HepG2 (cell line): ENCODE results near the gene PRRC2A. TPM values are rescaled to one million over a fixed set of nuclear protein-coding genes. Genes with fewer than 3 reads are reported as not detected.
A peak's percentile ranks its signal among the peaks of the same experiment; 100 is the strongest.

ENCODE experiments used
- BHLHE40 ChIP-seq: IDR thresholded peaks from 2 replicates; pipeline ENCODE4 v1.6.1; 2011; ENCODE audit warnings: low read length, improper control_type of control experiment
- CBFB ChIP-seq: sonication (generic); formaldehyde crosslinking; IDR thresholded peaks from 2 replicates; pipeline ENCODE4 v1.4.0; 2020; ENCODE audit warnings: missing genetic modification reagents
- CHD2 ChIP-seq: IDR thresholded peaks from 2 replicates; pipeline ENCODE4 v1.6.1; 2011; ENCODE audit warnings: low read depth, low read length, improper control_type of control experiment
- EHMT2 ChIP-seq: fragments of 200-600 bp; sonication (generic); IDR thresholded peaks from 2 replicates; pipeline ENCODE4 v1.7.0; 2017; ENCODE audit warnings: antibody characterized with exemption, low read depth, low read length, borderline replicate concordance
- ELF4 ChIP-seq: sonication (generic); formaldehyde crosslinking; IDR thresholded peaks from 2 replicates; pipeline ENCODE4 v1.5.0; 2020; ENCODE audit warnings: missing genetic modification reagents, mild to moderate bottlenecking, moderate library complexity, borderline replicate concordance
- EZH2 ChIP-seq: conservative IDR thresholded peaks from 2 replicates; pipeline ENCODE4 v1.6.1; 2012; ENCODE audit warnings: mild to moderate bottlenecking, low read depth, low read length, moderate library complexity
- FOXK2 ChIP-seq: fragments of 450-650 bp; IDR thresholded peaks from 2 replicates; pipeline ENCODE4 v1.6.1; 2016
- GFI1 ChIP-seq: sonication (generic); formaldehyde crosslinking; IDR thresholded peaks from 2 replicates; pipeline ENCODE4 v1.5.0; 2020; ENCODE audit warnings: missing genetic modification reagents, mild to moderate bottlenecking, borderline replicate concordance
- HNRNPK ChIP-seq: fragments of 200-400 bp; formaldehyde crosslinking; IDR thresholded peaks from 2 replicates; pipeline ENCODE4 v1.6.1; 2018; ENCODE audit warnings: low read length, low read depth, moderate library complexity, mild to moderate bottlenecking; ENCODE audit not compliant: poor library complexity, severe bottlenecking
- MAFF ChIP-seq: IDR thresholded peaks from 2 replicates; pipeline ENCODE4 v1.6.1; 2011; ENCODE audit warnings: low read depth, low read length, improper control_type of control experiment
- NCOA2 ChIP-seq: sonication (generic); formaldehyde crosslinking; IDR thresholded peaks from 2 replicates; pipeline ENCODE4 v1.8.0; 2022; ENCODE audit warnings: inconsistent platforms
- NCOA5 ChIP-seq: sonication (generic); formaldehyde crosslinking; IDR thresholded peaks from 2 replicates; pipeline ENCODE4 v1.4.0; 2020; ENCODE audit warnings: missing genetic modification reagents
- ONECUT2 ChIP-seq: sonication (generic); formaldehyde crosslinking; IDR thresholded peaks from 2 replicates; pipeline ENCODE4 v1.4.0; 2020; ENCODE audit warnings: missing genetic modification reagents
- PAWR ChIP-seq: sonication (generic); formaldehyde crosslinking; IDR thresholded peaks from 2 replicates; pipeline ENCODE4 v1.4.0; 2020; ENCODE audit warnings: missing genetic modification reagents, mild to moderate bottlenecking, borderline replicate concordance
- SAFB2 ChIP-seq: sonication (generic); formaldehyde crosslinking; IDR thresholded peaks from 2 replicates; pipeline ENCODE4 v1.5.1; 2020; ENCODE audit warnings: missing genetic modification reagents, low read depth, mild to moderate bottlenecking, borderline replicate concordance
- SAP130 ChIP-seq: IDR thresholded peaks from 2 replicates; pipeline ENCODE4 v1.6.1; 2016; ENCODE audit warnings: low read depth
- TP53 ChIP-seq: sonication (generic); formaldehyde crosslinking; conservative IDR thresholded peaks from 2 replicates; pipeline ENCODE4 v1.4.0; 2020; ENCODE audit warnings: missing genetic modification reagents
- ZBTB46 ChIP-seq: sonication (generic); formaldehyde crosslinking; IDR thresholded peaks from 2 replicates; pipeline ENCODE4 v1.4.0; 2020; ENCODE audit warnings: mild to moderate bottlenecking, missing genetic modification reagents, borderline replicate concordance
- ZBTB8A ChIP-seq: sonication (generic); formaldehyde crosslinking; IDR thresholded peaks from 2 replicates; pipeline ENCODE4 v1.4.0; 2020; ENCODE audit warnings: mild to moderate bottlenecking, low read depth, missing genetic modification reagents, borderline replicate concordance
- ZNF180 ChIP-seq: sonication (generic); formaldehyde crosslinking; IDR thresholded peaks from 2 replicates; pipeline ENCODE4 v1.4.0; 2020; ENCODE audit warnings: low read depth, missing genetic modification reagents, borderline replicate concordance
- ZNF232 ChIP-seq: sonication (generic); formaldehyde crosslinking; IDR thresholded peaks from 2 replicates; pipeline ENCODE4 v1.4.0; 2020; ENCODE audit warnings: missing genetic modification reagents, borderline replicate concordance
- ZNF281 ChIP-seq: sonication (generic); formaldehyde crosslinking; IDR thresholded peaks from 2 replicates; pipeline ENCODE4 v1.4.0; 2020; ENCODE audit warnings: missing genetic modification reagents, borderline replicate concordance
- ZNF33A ChIP-seq: sonication (generic); formaldehyde crosslinking; IDR thresholded peaks from 2 replicates; pipeline ENCODE4 v1.5.1; 2020; ENCODE audit warnings: missing genetic modification reagents, mild to moderate bottlenecking, moderate library complexity, borderline replicate concordance
- ZNF615 ChIP-seq: sonication (generic); formaldehyde crosslinking; IDR thresholded peaks from 2 replicates; pipeline ENCODE4 v1.5.0; 2020; ENCODE audit warnings: mild to moderate bottlenecking, missing genetic modification reagents, borderline replicate concordance
- ZNF660 ChIP-seq: sonication (generic); formaldehyde crosslinking; IDR thresholded peaks from 2 replicates; pipeline ENCODE4 v1.5.1; 2020; ENCODE audit warnings: mild to moderate bottlenecking, low read depth, missing genetic modification reagents, borderline replicate concordance
- ZNF878 ChIP-seq: sonication (generic); formaldehyde crosslinking; IDR thresholded peaks from 2 replicates; pipeline ENCODE4 v1.8.1; 2023; ENCODE audit warnings: mild to moderate bottlenecking, missing genetic modification reagents, moderate library complexity
- ZSCAN31 ChIP-seq: sonication (generic); formaldehyde crosslinking; IDR thresholded peaks from 2 replicates; pipeline ENCODE4 v1.5.0; 2020; ENCODE audit warnings: low read depth, mild to moderate bottlenecking, missing genetic modification reagents
- polyA plus RNA-seq, 8 experiments: library from polyadenylated mRNA; depleted of rRNA in 3 of 8; stranded (reverse) in 7 of 8; unstranded in 1 of 8; fragments of >200 nt; fragmentation: Illumina TruSeq in 4 of 8; extraction: Trizol in 4 of 8; gene quantifications; 2 replicates each; pipeline versions ENCODE4 v1.2.1 to v1.2.3, GENCODE V29; 2011 to 2016; ENCODE audit warnings: low read depth in 4 of 8, missing spikeins in 1 of 8, mixed read lengths in 1 of 8; ENCODE audit not compliant: insufficient read depth in 1 of 8
- total RNA-seq, 5 experiments: library from RNA; depleted of rRNA; stranded (reverse); fragments of >200 nt; fragmentation: Illumina TruSeq; extraction: Trizol; gene quantifications; 2 replicates each; pipeline ENCODE4 v1.2.3, GENCODE V29; 2016; ENCODE audit warnings: low read depth in 1 of 5

The PRRC2A gene
- total and polyA plus RNA-seq, 2 of the 13 experiments (the other 11 are each of a cell fraction or from before 2014, with no cell fraction given), result 38.9 to 47.4 TPM

- TF ChIP-seq EZH2, result no peak
- no peak for TF ChIP-seq NCOA5 (CRISPR knock-in tag)
- TF ChIP-seq ZNF33A (CRISPR knock-in tag), result peak; percentile 17; the same call in 1 of the 2 replicates
- TF ChIP-seq ZBTB46, result no peak
- TF ChIP-seq GFI1, result no peak; the same call in 1 of the 2 replicates
- no peak for TF ChIP-seq HNRNPK
- peak; percentile 86 for TF ChIP-seq SAP130 (CRISPR knock-in tag)
- TF ChIP-seq CBFB, result peak; percentile 93
- peak; percentile 88; the same call in 1 of the 2 replicates for TF ChIP-seq ZNF878 (CRISPR knock-in tag)
- TF ChIP-seq CHD2, result no peak
- TF ChIP-seq ZSCAN31, result no peak
- TF ChIP-seq ZNF281 (CRISPR knock-in tag), result peak; percentile 33; the same call in 1 of the 2 replicates
- TF ChIP-seq TP53 (CRISPR knock-in tag), result no peak
- TF ChIP-seq SAFB2 (CRISPR knock-in tag), result peak; percentile 72
- peak; percentile 10; the same call in 1 of the 2 replicates for TF ChIP-seq NCOA2 (CRISPR knock-in tag)
- peak; percentile 23; the same call in 1 of the 2 replicates for TF ChIP-seq BHLHE40
- TF ChIP-seq FOXK2, result peak; percentile 85
- TF ChIP-seq MAFF, result peak; percentile 25; the same call in 1 of the 2 replicates
- TF ChIP-seq ZBTB8A, result no peak
- no peak for TF ChIP-seq ELF4 (CRISPR knock-in tag)
- TF ChIP-seq ZNF232 (CRISPR knock-in tag), result peak; percentile 67; the same call in 1 of the 2 replicates
- no peak for TF ChIP-seq ZNF180 (CRISPR knock-in tag)
- no peak for TF ChIP-seq ZNF660 (CRISPR knock-in tag)
- no peak for TF ChIP-seq PAWR (CRISPR knock-in tag)
- TF ChIP-seq ZNF615 (CRISPR knock-in tag), result 0 out of 2 replicates have a peak, but pooled peaks have one; percentile 68
- TF ChIP-seq ONECUT2 (CRISPR knock-in tag), result 0 out of 2 replicates have a peak, but pooled peaks have one; percentile 36
- TF ChIP-seq EHMT2, result no peak
Measured at GRCh38 chr6:31664790-31665500, 44.4 kb downstream of the PRRC2A start, which contains the start of gene GPANK1 (continued).
